ENCODE data around the gene TJP3.

The TJP3 gene

GRCh38 chr19:3707868-3708206, 347 bp upstream of the TJP3 start:
- H3K4me3 ChIP-seq (ENCODE audit: low read depth, low read length), result no peak overlapping the region
- no peak for TF ChIP-seq CTCF (IDR thresholded peaks at IDR 0.05; ENCODE audit: borderline replicate concordance, insufficient read depth, low read depth, low read length)

- no peak overlapping the region for H3K4me3 ChIP-seq (ENCODE audit: low read depth, low read length)
- no peak for TF ChIP-seq CTCF (IDR thresholded peaks at IDR 0.05; ENCODE audit: borderline replicate concordance, insufficient read depth, low read depth, low read length)
These were observed 2.2 kb downstream of the TJP3 start for GRCh38 chr19:3710265-3710812.

DNA sequence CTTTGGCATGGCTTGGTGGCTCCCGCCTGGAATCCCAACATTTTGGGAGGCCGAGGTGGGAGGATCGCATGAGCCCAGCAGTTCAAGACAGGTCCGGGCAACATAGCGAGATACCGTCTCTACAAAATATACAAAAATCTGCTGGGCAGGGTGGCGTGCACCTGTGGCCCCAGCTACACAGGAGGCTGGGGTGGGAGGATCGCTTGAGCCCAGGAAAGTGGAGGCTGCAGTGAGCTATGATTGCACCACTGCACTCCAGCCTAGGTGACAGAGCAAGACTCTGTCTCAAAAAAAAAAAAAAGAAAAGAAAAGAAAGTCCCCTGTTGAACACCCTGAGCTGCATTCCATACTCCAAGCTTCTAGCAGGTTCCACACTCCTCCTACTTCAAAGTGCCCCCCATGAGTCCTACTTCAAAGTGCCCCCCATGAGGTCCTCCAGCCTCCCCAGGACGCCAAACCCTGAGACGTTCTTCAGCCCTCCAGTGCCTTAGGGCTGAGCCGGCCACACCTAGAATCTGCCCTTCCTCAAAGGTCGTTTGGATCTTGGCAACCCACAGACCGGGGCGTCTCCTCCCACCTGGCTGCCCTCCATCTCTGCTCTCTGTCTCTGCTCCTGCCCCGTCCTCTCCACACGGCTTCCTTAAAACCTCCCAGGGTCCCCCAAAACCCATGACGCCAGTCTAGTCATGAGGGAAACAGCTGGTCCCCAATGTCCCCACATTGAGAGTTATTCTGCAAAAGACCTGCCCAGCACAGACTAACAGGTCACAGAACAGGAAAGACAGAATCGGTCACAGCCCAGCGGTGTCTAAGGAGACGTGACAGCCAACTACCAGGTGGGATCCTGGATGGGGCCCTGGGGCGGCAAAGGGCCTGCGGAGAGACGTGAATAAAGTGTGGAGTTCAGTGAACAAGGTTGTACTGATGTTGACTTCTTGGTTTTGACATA, 4.8 kb downstream of the TJP3 start:
- TF ChIP-seq CTCF (IDR thresholded peaks at IDR 0.05; ENCODE audit: borderline replicate concordance, insufficient read depth, low read depth, low read length), result no peak
- no peak overlapping the region for H3K4me3 ChIP-seq (ENCODE audit: low read depth, low read length)

- no peak overlapping the region for H3K4me3 ChIP-seq (ENCODE audit: low read depth, low read length)
- no peak for TF ChIP-seq CTCF (IDR thresholded peaks at IDR 0.05; ENCODE audit: borderline replicate concordance, insufficient read depth, low read depth, low read length)
These were observed 8.0 kb downstream of the TJP3 start for GRCh38 chr19:3716147-3716668.

- no peak for TF ChIP-seq CTCF (IDR thresholded peaks at IDR 0.05; ENCODE audit: borderline replicate concordance, insufficient read depth, low read depth, low read length)
- no peak overlapping the region for H3K4me3 ChIP-seq (ENCODE audit: low read depth, low read length)
These were observed 11.7 kb downstream of the TJP3 start for GRCh38 chr19:3719868-3720267.

GRCh38 chr19:3720349-3720917, 12.2 kb downstream of the TJP3 start:
- TF ChIP-seq CTCF (IDR thresholded peaks at IDR 0.05; ENCODE audit: borderline replicate concordance, insufficient read depth, low read depth, low read length), result no peak
- H3K4me3 ChIP-seq (ENCODE audit: low read depth, low read length), result no peak overlapping the region

Measured in GM12875 (cell line).